ENCODE measurements around the gene MAP3K8.

The MAP3K8 gene

DNA sequence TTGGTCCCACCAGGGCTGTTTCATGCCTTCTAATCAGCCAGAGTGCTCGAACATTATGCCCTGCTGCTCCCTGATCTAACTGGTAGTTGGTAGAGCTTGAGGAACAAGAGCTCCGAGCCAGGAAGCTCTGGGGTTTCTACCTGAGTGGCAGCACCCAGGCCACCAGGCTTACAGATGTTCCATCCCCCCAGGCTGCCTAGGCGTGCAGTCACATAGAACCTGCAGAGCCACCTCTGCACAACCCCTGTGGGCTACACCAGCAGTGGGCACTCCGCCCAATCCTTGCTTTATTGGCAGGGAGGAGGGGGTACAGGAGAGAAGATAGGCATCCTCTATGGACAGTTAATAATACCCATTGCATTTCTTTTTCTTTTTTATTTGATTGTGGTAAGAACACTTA lies 21.8 kb downstream of the MAP3K8 start:
- Histone ChIP-seq H3K79me2 (ENCODE audit: low read length) (peaks cover 32% of the 10 kb centered on the region), H3K4me3 (ENCODE audit: low read length) (no peak overlapping the region), H4K20me1 (ENCODE audit: insufficient read depth, low read length) (peaks cover 52% of the 10 kb centered on the region), H3K36me3 (replicated peaks; ENCODE audit: low read depth, low read length) (peaks cover 53% of the 10 kb centered on the region), H3K27ac (ENCODE audit: low read length) (no peak overlapping the region), H2AFZ (ENCODE audit: low read depth, low read length) (no peak overlapping the region), H3K4me2 (ENCODE audit: low read length) (no peak overlapping the region), H3K9me3 (ENCODE audit: insufficient read depth, low read length) (no peaks in the 10 kb centered on the region), H3K9ac (ENCODE audit: low read length) (no peak overlapping the region), H3K27me3 (ENCODE audit: low read depth, low read length) (no peaks in the 10 kb centered on the region), H3K4me1 (ENCODE audit: low read length) (no peaks in the 10 kb centered on the region)
- no peak for TF ChIP-seq EZH2phosphoT487 (IDR thresholded peaks at IDR 0.05; ENCODE audit: low read depth)
- TF ChIP-seq, protein P1, sequence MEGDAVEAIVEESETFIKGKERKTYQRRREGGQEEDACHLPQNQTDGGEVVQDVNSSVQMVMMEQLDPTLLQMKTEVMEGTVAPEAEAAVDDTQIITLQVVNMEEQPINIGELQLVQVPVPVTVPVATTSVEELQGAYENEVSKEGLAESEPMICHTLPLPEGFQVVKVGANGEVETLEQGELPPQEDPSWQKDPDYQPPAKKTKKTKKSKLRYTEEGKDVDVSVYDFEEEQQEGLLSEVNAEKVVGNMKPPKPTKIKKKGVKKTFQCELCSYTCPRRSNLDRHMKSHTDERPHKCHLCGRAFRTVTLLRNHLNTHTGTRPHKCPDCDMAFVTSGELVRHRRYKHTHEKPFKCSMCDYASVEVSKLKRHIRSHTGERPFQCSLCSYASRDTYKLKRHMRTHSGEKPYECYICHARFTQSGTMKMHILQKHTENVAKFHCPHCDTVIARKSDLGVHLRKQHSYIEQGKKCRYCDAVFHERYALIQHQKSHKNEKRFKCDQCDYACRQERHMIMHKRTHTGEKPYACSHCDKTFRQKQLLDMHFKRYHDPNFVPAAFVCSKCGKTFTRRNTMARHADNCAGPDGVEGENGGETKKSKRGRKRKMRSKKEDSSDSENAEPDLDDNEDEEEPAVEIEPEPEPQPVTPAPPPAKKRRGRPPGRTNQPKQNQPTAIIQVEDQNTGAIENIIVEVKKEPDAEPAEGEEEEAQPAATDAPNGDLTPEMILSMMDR (IDR thresholded peaks at IDR 0.05; ENCODE audit: low read depth, low read length) = no peak

GRCh38 chr10:30456266-30456665 lies 22.3 kb downstream of the MAP3K8 start:
- Histone ChIP-seq H4K20me1 (ENCODE audit: insufficient read depth, low read length) (peaks cover 55% of the 10 kb centered on the region), H3K27me3 (ENCODE audit: low read depth, low read length) (no peaks in the 10 kb centered on the region), H2AFZ (ENCODE audit: low read depth, low read length) (no peak overlapping the region), H3K9me3 (ENCODE audit: insufficient read depth, low read length) (no peaks in the 10 kb centered on the region), H3K4me1 (ENCODE audit: low read length) (no peaks in the 10 kb centered on the region), H3K9ac (ENCODE audit: low read length) (no peak overlapping the region), H3K4me3 (ENCODE audit: low read length) (no peak overlapping the region), H3K27ac (ENCODE audit: low read length) (no peak overlapping the region), H3K4me2 (ENCODE audit: low read length) (no peak overlapping the region), H3K79me2 (ENCODE audit: low read length) (peaks cover 29% of the 10 kb centered on the region), H3K36me3 (replicated peaks; ENCODE audit: low read depth, low read length) (peaks cover 53% of the 10 kb centered on the region)
- no peak for TF ChIP-seq EZH2phosphoT487 (IDR thresholded peaks at IDR 0.05; ENCODE audit: low read depth)
- TF ChIP-seq, protein P1 (IDR thresholded peaks at IDR 0.05; ENCODE audit: low read depth, low read length) = no peak

- TF ChIP-seq, protein P1 (IDR thresholded peaks at IDR 0.05; ENCODE audit: low read depth, low read length) = no peak
- no peak for TF ChIP-seq EZH2phosphoT487 (IDR thresholded peaks at IDR 0.05; ENCODE audit: low read depth)
- Histone ChIP-seq H3K9me3 (ENCODE audit: insufficient read depth, low read length) (no peaks in the 10 kb centered on the region), H3K4me2 (ENCODE audit: low read length) (no peak overlapping the region), H3K4me3 (ENCODE audit: low read length) (no peak overlapping the region), H3K27ac (ENCODE audit: low read length) (no peak overlapping the region), H3K36me3 (replicated peaks; ENCODE audit: low read depth, low read length) (peaks cover 51% of the 10 kb centered on the region), H3K4me1 (ENCODE audit: low read length) (no peaks in the 10 kb centered on the region), H3K27me3 (ENCODE audit: low read depth, low read length) (no peaks in the 10 kb centered on the region), H3K9ac (ENCODE audit: low read length) (no peak overlapping the region), H4K20me1 (ENCODE audit: insufficient read depth, low read length) (peaks cover 54% of the 10 kb centered on the region), H2AFZ (ENCODE audit: low read depth, low read length) (no peak overlapping the region), H3K79me2 (ENCODE audit: low read length) (peaks cover 14% of the 10 kb centered on the region)
Observed at GRCh38 chr10:30459283-30459682, 25.3 kb downstream of the MAP3K8 start.

GRCh38 chr10:30460121-30460520 lies 26.1 kb downstream of the MAP3K8 start:
- no peak overlapping the region for H3K9ac ChIP-seq (ENCODE audit: low read length)
- H4K20me1 ChIP-seq (ENCODE audit: insufficient read depth, low read length) = peaks cover 46% of the 10 kb centered on the region
- H3K4me3 ChIP-seq (ENCODE audit: low read length) = no peak overlapping the region
- peaks cover 9% of the 10 kb centered on the region for H3K79me2 ChIP-seq (ENCODE audit: low read length)
- no peak overlapping the region for H2AFZ ChIP-seq (ENCODE audit: low read depth, low read length)
- no peak overlapping the region for H3K27ac ChIP-seq (ENCODE audit: low read length)
- H3K4me1 ChIP-seq (ENCODE audit: low read length) = no peaks in the 10 kb centered on the region
- H3K9me3 ChIP-seq (ENCODE audit: insufficient read depth, low read length) = no peaks in the 10 kb centered on the region
- H3K36me3 ChIP-seq (replicated peaks; ENCODE audit: low read depth, low read length) = peaks cover 44% of the 10 kb centered on the region
- no peak overlapping the region for H3K4me2 ChIP-seq (ENCODE audit: low read length)
- H3K27me3 ChIP-seq (ENCODE audit: low read depth, low read length) = no peaks in the 10 kb centered on the region
- TF ChIP-seq, protein P1 (IDR thresholded peaks at IDR 0.05; ENCODE audit: low read depth, low read length) = no peak
- no peak for TF ChIP-seq EZH2phosphoT487 (IDR thresholded peaks at IDR 0.05; ENCODE audit: low read depth)

Data from OCI-LY3 (cell line).